ENCODE data around the gene GMDS.
A peak's percentile ranks its signal among the peaks of the same experiment; 100 is the strongest.

Gene GMDS

DNA sequence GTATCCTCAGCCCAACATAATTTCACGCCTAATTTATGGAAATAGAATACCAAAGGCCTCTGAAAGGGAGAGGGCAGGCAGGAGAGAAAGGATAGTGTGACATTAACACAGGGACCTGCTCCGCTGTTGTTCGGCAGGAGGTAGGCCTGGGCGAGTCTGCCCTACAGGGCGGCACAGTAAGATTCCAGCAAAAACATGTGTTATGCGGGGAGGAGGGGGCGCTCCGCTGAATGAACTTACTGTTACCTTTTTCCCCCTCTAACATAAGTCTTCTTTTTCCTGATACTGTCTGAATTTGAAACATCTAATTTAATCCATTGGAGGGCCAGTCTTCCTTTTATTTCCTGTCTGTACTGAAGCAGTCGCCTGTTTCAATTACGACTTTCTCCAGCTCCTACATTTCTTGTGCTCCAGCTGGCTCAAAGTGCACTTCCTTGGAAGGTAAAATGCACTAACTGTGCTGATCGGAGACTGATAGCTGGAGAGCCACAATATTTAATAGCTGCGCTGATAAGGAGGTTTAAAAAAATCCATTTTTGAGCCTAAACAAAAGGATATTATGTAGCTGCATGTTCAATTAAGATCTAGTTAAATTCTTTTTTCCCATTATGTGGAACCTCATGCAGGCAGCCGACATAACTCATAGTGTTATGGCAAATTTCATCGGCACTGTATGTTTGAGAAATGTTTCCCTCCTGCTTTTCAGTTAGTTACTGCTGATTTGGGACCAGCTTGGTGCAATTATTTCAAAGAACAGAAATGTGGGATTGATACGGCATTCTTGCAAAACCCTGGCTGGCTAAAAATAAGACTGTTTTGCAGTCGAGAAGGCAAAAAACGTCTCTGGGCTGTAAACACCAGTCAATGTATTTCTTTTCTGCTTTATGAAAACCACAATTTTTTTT is 442.7 kb downstream of the GMDS start:
- Histone ChIP-seq H3K36me3 (replicated peaks) (no peaks in the 10 kb centered on the region), H3K27me3 (ENCODE audit: low read depth) (no peaks in the 10 kb centered on the region), H3K9me3 (no peaks in the 10 kb centered on the region), H3K4me1 (peaks cover 35% of the 10 kb centered on the region), H3K4me3 (no peak overlapping the region)
- in situ Hi-C loops (cut with MboI; ENCODE audit: low sequenced_read_pairs) = no loop called here
- DNase-seq (ENCODE audit: low spot score in 2 of 2) = no peak

DNA sequence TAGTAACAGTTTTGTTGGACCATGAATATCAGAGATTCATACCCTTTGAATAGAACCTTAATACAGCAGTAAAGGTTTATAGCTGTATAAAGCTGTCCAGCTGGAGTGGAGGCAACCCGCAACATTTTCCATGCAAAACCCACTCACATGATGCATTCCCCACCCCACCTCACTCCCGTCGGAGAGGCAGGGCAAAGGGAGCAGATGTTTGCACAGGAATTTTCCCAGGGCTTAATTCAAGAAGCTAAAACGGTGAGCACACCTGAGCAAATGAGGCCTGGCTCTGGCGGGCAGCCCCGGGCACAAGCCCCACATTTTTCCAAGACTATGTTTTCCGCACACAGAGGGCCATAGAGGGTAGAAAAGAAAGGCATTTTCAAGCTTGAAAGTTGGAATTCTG is 444.0 kb downstream of the GMDS start:
- Histone ChIP-seq H3K36me3 (replicated peaks) (no peaks in the 10 kb centered on the region), H3K9me3 (no peaks in the 10 kb centered on the region), H3K27me3 (ENCODE audit: low read depth) (no peaks in the 10 kb centered on the region), H3K4me3 (no peak overlapping the region), H3K4me1 (peaks cover 31% of the 10 kb centered on the region)
- in situ Hi-C loops (cut with MboI; ENCODE audit: low sequenced_read_pairs) = no loop called here
- peak in 1 of 2 experiments; percentile 71 for DNase-seq (ENCODE audit: low spot score in 2 of 2)

DNA sequence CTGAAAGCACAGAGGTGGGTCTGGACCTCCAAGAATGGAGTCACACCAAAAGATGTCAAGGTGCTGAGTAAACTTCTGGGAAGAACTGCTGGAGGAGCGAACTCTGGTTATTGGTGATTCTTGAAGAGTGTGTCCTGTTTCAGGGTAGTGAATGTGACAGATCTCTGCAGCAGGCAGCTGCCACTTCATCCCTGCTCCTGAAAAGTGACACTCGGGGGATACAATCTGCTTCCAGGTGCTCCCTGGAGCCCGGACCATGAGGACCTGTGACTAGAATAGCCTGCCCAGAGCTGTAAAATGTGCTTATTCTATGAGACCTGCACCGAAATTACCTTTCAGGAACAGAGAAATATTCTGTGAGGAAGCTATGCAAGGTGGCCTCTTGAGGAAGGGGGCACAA is 444.6 kb downstream of the GMDS start:
- Histone ChIP-seq H3K9me3 (no peaks in the 10 kb centered on the region), H3K36me3 (replicated peaks) (no peaks in the 10 kb centered on the region), H3K4me1 (peaks cover 30% of the 10 kb centered on the region), H3K4me3 (no peak overlapping the region), H3K27me3 (ENCODE audit: low read depth) (no peaks in the 10 kb centered on the region)
- in situ Hi-C loops (cut with MboI; ENCODE audit: low sequenced_read_pairs) = no loop called here
- no peak for DNase-seq (ENCODE audit: low spot score in 2 of 2)

DNA sequence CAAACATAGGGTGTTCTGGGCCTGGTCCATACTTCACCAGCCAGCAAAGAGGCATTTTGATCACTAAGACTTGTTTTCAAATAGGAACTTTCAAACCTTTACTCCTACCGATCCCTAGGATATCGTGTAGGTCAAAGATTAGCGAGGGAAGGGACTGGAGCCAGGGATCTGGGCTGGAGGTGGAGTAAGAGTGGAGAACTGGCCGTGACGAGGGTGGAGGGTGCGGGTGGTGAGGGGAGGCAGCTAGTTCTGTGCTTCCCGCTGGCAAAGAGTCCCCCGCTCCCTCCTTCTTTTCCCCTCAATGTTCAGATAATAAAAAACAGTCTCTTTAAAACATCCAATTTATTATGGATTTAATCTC is 446.5 kb downstream of the GMDS start:
- no peak overlapping the region for H3K4me3 ChIP-seq
- no peak for DNase-seq (ENCODE audit: low spot score in 2 of 2)
- no peaks in the 10 kb centered on the region for H3K27me3 ChIP-seq (ENCODE audit: low read depth)
- no peaks in the 10 kb centered on the region for H3K9me3 ChIP-seq
- in situ Hi-C loops (cut with MboI; ENCODE audit: low sequenced_read_pairs) = no loop called here
- no peaks in the 10 kb centered on the region for H3K36me3 ChIP-seq (replicated peaks)
- H3K4me1 ChIP-seq = peaks cover 30% of the 10 kb centered on the region

DNA sequence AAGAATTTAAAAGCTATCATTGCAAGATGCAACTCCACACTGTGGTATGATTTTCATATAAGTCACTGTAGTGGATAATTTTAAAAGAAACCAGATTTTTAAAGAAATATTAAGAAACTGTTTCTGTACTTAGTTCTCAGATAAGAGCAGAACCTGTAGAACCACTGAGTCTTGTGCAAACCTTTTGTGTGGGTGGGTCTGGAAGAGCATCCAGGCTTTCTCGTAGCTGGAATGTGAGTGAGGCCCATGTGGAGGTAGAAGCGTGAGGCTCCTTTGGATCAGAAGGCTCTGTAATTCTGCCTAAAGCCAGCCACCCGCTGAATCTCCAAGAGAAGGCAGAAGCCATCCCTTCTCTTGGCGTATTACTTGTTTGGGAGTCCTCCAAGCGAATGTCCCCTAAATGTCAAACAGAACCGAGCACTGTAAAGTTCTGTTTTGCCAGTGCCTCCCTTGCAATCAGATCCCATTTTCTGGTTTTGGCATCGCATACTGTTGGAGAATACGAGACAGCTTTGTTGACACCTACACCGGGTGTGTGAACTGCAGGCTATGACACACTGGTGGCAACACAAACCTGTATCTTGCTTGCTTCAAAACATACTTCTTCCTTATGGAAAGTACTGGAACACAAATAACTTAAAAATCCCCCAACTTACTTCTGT is 447.0 kb downstream of the GMDS start:
- no peaks in the 10 kb centered on the region for H3K36me3 ChIP-seq (replicated peaks)
- in situ Hi-C loops (cut with MboI; ENCODE audit: low sequenced_read_pairs) = no loop called here
- H3K27me3 ChIP-seq (ENCODE audit: low read depth) = no peaks in the 10 kb centered on the region
- H3K4me3 ChIP-seq = no peak overlapping the region
- no peak for DNase-seq (ENCODE audit: low spot score in 2 of 2)
- H3K4me1 ChIP-seq = peaks cover 28% of the 10 kb centered on the region
- H3K9me3 ChIP-seq = no peaks in the 10 kb centered on the region

DNA sequence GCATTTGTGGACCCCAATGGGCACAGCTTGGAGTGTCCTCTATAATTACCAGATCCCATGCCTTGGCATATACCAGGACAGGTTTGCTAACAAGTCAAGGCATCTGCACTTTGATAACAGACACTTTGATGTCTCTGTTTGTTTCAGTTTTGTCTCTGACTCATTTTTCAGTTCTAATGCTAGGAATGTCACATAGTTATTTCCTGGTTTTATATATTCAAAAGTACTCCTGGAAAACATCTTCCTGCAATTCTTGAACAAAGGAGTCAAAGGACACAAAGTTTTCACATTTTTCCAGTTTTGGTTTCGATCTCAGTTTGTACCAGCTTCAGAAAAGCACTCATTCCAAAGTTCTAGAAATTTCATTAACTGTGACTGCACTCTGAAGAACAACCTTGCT is 447.6 kb downstream of the GMDS start:
- Histone ChIP-seq H3K4me1 (peaks cover 21% of the 10 kb centered on the region), H3K9me3 (no peaks in the 10 kb centered on the region), H3K27me3 (ENCODE audit: low read depth) (no peaks in the 10 kb centered on the region), H3K4me3 (no peak overlapping the region), H3K36me3 (replicated peaks) (no peaks in the 10 kb centered on the region)
- no peak for DNase-seq (ENCODE audit: low spot score in 2 of 2)
- in situ Hi-C loops (cut with MboI; ENCODE audit: low sequenced_read_pairs) = no loop called here

DNA sequence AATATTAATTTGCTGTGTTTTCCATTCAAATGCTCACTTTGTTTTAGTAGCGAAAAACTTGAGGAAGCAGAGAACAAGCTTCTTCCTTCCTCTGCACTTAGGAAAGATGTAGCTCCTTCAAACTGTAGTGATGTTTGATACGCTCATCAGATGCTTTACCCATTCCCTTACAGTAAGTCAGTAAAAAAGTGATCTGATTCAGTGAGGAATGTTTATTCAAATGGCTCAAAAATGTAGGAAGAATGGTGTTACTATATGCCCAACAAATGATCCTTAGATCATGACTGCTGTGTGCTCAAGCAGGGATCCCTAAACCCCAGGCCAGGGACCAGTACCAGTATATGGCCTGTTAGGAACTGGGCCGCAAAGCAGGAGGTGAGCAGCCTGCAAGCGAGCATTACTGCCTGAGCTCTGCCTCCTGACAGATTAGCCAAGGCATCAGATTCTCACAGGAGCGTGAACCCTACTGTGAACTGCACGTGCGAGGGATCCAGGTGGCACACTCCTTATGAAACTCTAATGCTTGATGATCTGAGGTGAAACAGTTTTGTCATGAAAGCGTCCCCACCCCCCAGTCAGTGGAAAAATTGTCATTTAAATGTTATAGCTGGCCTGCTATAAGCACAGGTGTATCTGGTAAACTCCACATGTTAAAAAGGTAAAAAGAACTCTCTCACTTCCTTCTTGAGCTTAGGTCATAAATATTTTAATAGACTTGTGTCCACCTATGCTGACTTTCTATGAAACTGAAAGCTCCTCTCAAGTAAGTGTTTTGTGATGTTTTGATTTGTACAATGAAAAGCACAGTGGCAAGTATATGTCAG is 448.5 kb downstream of the GMDS start:
- Histone ChIP-seq H3K27me3 (ENCODE audit: low read depth) (no peaks in the 10 kb centered on the region), H3K4me3 (no peak overlapping the region), H3K4me1 (peaks cover 12% of the 10 kb centered on the region), H3K9me3 (no peaks in the 10 kb centered on the region), H3K36me3 (replicated peaks) (no peaks in the 10 kb centered on the region)
- DNase-seq (ENCODE audit: low spot score in 2 of 2) = no peak
- in situ Hi-C loops (cut with MboI; ENCODE audit: low sequenced_read_pairs) = no loop called here

DNA sequence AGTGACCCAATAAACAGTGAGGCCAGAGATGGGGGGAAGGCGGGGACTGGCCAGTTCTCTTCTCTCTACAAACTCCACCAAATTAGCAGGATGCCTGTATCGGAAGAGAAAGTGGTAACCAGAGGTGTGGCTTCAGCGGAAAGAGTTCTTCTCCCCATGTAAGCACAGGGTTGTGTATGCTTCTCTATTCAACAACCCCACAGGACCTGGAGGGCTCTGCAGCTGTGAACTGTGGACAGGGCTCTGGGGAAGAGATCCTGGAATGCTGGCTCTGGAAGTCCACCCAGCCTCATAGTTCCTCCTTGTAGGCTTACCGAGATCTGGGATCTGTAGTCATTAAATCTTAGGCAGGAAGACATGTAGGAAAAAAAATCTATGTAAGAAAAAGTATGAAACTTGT is 449.5 kb downstream of the GMDS start:
- Histone ChIP-seq H3K36me3 (replicated peaks) (no peaks in the 10 kb centered on the region), H3K27me3 (ENCODE audit: low read depth) (no peaks in the 10 kb centered on the region), H3K9me3 (no peaks in the 10 kb centered on the region), H3K4me3 (no peak overlapping the region), H3K4me1 (peaks cover 2% of the 10 kb centered on the region)
- in situ Hi-C loops (cut with MboI; ENCODE audit: low sequenced_read_pairs) = no loop called here
- DNase-seq (ENCODE audit: low spot score in 2 of 2) = no peak

DNA sequence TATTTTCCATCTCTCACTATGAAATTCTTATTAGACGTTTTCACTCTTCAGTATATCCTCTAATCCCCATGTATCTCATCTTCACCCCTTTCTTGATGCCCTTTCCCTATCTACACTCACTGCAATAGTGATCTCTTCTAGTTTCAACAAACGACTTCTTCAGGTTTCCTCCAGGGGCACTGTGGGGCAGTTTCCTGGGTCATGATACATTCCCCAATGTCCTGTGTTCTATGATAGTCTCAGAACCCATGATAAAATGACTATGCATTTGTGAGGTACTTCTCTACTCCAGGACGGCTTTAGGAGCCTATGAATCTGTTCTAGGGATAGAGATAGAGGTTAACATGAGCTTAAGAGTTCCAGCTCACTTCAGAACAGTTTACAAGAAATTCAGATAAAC is 452.4 kb downstream of the GMDS start:
- Histone ChIP-seq H3K4me3 (no peak overlapping the region), H3K36me3 (replicated peaks) (no peaks in the 10 kb centered on the region), H3K27me3 (ENCODE audit: low read depth) (no peaks in the 10 kb centered on the region), H3K9me3 (no peaks in the 10 kb centered on the region), H3K4me1 (no peaks in the 10 kb centered on the region)
- peak; percentile 57 to 66 for DNase-seq (ENCODE audit: low spot score in 2 of 2)
- in situ Hi-C loops (cut with MboI; ENCODE audit: low sequenced_read_pairs) = no loop called here

DNA sequence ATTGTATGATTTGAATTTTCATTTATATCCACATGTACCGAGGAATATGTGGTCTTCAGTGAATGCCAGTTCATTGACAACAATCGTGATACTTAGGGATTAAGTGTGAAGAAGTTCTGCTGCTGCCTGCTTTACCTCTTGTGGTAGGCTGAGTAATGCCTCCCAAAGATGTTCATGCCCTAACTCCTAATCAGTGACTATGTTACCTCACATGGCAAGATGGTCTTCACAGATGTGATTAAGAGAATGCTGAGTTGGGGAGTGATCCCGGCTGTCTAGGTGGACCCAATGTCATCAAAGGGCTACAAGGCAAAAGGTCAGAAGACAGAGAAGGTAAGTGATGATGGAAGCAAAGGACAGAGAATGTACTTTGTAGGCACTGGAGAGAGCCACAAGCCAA is 454.7 kb downstream of the GMDS start:
- Histone ChIP-seq H3K36me3 (replicated peaks) (no peaks in the 10 kb centered on the region), H3K9me3 (no peaks in the 10 kb centered on the region), H3K4me3 (no peak overlapping the region), H3K27me3 (ENCODE audit: low read depth) (no peaks in the 10 kb centered on the region), H3K4me1 (no peaks in the 10 kb centered on the region; the same call in 1 of the 2 replicates)
- in situ Hi-C loops (cut with MboI; ENCODE audit: low sequenced_read_pairs) = no loop called here
- DNase-seq (ENCODE audit: low spot score in 2 of 2) = no peak

DNA sequence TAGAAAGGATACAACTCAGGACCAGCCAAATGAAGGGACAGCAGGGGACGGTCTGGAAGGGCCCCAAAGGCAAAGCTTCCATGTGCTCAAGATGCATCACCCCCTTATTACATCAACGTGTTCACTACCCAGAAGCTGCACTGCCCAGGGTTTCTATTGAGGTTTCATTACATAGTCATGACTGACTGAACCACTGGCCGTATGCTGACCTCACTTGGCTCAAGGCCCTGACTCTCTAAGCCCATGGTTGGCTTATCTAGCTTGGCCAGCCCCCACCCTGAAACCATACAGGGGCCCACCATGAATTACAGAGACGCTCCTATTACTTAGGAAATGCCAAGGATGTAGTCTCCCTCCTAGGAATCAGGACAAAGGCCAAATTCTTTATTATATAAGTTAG is 456.3 kb downstream of the GMDS start:
- H3K4me3 ChIP-seq = no peak overlapping the region
- in situ Hi-C loops (cut with MboI; ENCODE audit: low sequenced_read_pairs) = no loop called here
- no peaks in the 10 kb centered on the region for H3K9me3 ChIP-seq
- no peaks in the 10 kb centered on the region for H3K36me3 ChIP-seq (replicated peaks)
- H3K4me1 ChIP-seq = no peaks in the 10 kb centered on the region; the same call in 1 of the 2 replicates
- H3K27me3 ChIP-seq (ENCODE audit: low read depth) = no peaks in the 10 kb centered on the region
- no peak for DNase-seq (ENCODE audit: low spot score in 2 of 2)

DNA sequence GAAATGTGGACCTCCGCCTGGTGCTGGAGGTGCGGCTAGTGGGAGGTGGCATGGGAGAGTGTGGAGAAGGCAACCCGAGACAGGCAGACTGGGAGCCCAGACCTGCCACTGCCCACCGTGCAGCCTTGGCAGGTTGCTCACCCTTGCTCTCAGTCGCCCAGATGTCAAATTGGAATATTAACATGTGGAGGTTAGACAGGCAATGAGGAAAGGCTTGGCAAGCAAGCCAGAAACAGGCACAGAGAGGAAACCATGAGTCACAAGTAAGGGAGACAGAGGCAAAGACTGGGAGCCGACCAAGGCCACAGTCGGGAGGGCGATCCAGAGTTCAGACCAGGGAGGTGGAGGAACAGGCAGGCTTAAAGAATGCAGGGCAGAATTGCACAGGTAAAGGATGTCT is 457.5 kb downstream of the GMDS start:
- Histone ChIP-seq H3K4me1 (no peaks in the 10 kb centered on the region; the same call in 1 of the 2 replicates), H3K36me3 (replicated peaks) (no peaks in the 10 kb centered on the region), H3K9me3 (no peaks in the 10 kb centered on the region), H3K27me3 (ENCODE audit: low read depth) (no peaks in the 10 kb centered on the region), H3K4me3 (no peak overlapping the region)
- no peak for DNase-seq (ENCODE audit: low spot score in 2 of 2)
- in situ Hi-C loops (cut with MboI; ENCODE audit: low sequenced_read_pairs) = no loop called here

DNA sequence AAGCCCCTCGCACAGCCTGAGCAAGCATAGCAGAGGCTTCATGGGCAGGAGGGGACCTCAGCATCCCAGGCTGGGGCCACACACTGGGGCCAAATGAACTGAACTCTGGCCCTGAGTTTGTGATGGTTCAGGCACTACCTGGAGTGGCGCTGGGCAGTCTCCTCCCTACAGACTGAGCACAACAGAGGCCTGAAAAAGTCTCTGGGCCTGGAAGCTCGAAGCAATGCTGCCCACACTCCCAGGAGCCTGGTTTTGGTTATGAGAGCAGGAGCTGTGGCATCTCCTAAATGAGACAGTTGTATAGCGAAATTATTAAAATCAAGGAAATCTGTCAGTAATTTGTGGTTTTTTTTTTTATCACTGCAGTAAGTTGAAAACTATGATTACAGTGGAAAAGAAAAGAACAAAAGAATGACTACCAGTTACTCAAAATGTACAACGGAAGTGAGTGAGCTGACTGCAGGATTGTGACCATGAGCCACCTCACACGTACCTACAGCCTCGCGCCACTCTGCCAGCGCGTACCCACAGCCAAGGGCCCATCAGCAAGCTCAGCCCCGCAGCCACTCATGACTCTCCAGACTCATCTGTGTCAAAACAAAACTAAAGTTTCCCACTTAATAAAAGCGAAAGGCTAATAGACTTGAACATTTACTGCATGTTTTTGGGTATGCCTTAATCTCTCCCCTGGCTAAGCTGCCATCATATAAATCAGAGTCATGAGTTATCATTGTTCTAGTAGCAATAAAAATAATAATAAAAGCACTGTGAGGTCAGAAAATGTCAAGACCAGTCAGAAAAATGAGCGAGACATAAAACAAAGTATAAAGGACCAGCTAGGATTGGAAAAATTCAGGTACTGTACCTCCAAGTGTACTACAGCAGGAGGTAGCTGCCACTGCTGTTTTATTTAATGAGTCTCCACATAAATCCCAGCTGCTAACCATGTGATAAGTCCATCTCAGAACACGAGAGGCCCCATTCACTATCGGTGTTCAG is 458.7 kb downstream of the GMDS start:
- Histone ChIP-seq H3K27me3 (ENCODE audit: low read depth) (no peaks in the 10 kb centered on the region), H3K4me1 (no peaks in the 10 kb centered on the region; the same call in 1 of the 2 replicates), H3K36me3 (replicated peaks) (no peaks in the 10 kb centered on the region), H3K4me3 (no peak overlapping the region), H3K9me3 (no peaks in the 10 kb centered on the region)
- DNase-seq (ENCODE audit: low spot score in 2 of 2) = no peak
- in situ Hi-C loops (cut with MboI; ENCODE audit: low sequenced_read_pairs) = no loop called here
